ENCODE results near the gene TAOK3. TPM values are rescaled to one million over a fixed set of nuclear protein-coding genes. Genes with fewer than 3 reads are reported as not detected.
"Not testable (repeated sequence)": the region's sequence is repeated elsewhere in the genome, so short reads cannot be mapped to it uniquely, and the experiment has no call there.

TAOK3 gene
- total RNA-seq, 1 experiment from 2014 or later = 21.9 TPM

DNA sequence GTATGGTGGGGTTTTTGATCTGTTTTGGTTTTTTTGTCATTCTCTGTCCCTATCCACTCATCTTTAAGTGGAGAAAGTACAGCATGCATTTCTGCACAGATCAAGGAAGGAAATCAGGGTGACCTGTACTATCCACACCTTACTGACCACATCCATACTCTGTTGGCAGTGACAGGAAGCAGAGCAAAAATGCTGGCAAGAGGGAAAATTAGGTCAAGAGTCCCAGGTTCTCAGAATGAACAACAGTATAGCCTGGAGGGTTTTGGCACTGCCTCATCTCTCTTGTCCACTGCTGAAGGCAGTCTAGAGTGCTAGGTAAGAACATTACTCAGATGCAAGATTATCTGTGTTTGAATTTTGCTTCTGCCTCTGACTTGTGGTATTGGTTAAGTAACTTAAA, 70.7 kb downstream of the TAOK3 start:
- DNase-seq (ENCODE audit: low read depth) = no peak

DNA sequence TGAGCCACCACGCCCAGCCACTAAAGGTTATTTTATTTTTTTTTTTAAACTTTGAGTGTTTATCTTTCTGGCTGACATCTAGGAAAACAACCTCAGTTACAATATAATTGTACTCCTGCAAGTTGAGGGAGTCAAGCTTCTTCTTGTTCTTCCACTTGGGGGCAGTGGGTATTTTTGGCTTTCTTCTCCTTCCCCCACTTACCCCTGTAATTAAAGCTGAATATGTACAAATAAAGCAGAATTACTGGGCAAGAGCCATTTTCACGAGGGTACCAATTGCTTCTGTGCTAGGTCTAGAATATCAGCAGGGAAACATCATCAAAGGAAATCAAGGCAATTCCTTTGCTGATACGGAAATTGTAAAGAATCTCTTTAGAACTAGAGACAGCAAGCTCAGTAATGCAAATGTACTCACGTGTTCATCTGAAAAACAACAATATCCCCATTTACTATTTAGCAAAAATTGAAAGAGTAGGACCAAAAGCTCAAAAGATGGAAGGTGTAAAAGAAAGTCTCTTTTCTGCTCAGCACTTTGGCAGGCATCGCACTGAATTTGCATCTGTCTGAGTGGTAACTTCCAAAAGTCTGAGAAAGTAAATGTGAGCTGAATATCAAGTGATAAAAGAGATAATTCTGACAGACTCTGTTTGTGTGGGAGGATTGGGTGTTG, 72.8 kb downstream of the TAOK3 start:
- peak; percentile 23 for DNase-seq (ENCODE audit: low read depth)

DNA sequence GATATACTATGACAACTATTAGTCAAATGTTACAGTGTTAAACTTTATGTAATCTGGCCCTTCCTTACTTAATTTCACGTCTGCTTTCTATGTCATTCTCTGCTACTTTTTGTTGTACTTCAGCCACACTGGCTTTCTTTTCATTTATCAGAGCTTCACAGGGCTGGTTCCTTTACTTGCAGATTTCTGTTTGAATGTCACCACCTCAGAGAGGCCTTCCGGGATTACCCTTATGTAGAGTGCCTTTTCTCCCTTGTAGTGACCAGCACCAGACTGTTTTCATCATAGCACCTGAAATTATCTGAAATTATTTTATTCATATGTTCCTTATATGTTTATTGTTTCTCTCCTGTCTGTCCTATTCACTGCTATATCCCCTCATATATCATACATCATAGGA, 75.4 kb downstream of the TAOK3 start:
- DNase-seq (ENCODE audit: low read depth) = no peak

DNA sequence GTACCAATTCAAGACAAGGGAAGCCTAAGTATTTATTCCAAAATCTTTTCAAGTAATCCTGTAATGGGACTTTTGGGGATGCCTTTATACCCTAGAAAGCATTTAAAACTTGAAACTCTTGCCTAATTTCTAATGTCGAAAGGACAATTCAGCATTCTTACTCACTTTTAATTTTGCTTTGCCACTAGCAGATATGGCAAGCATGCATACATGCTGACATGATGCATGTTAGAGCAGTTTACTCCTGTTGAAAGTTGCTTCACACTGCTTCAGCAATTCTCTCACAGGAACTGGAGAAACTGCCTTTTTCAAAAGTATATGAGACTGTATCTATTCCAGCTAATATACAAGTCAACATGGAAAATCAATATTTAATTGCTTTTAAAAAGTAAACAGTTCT, 79.9 kb downstream of the TAOK3 start:
- no peak for DNase-seq (ENCODE audit: low read depth)

DNA sequence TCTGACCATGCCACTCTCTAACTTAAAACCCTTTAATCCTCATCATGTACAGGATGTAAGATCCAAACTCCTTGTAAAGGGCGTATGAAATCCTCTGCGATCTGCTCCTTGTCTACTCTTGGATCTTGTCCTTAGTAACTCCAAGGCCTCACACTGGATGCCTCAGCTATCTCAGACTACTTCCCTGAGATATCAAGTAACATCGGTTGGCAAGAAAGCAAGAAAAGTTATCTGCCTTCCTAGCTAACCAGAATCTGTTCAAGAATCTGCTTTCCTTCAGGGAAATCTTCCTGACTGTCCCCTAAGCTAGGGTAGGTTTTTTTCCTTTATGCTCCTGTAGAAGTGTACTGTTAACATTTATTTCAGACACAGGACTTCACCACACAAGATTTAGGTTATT, 82.6 kb downstream of the TAOK3 start:
- peak; percentile 26 for DNase-seq (ENCODE audit: low read depth)

DNA sequence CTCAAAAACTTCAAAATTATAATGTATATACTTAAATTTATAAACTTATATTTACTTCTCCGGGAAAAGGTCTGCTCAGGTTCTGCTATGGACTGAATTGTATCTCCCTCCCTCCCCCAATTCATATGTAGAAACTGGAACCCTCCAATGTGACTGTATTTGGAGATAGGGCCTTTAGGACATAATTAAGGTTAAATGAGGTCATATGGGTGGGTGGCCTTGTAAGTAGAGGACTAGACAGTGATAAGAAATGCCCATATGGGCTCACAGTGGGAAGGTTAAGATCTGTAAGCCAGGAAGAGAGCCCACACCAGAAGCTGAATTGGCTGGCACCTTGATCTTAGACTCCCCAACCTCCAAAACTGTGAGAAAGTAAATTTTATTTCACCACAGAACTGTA, 84.5 kb downstream of the TAOK3 start:
- no peak for DNase-seq (ENCODE audit: low read depth)

DNA sequence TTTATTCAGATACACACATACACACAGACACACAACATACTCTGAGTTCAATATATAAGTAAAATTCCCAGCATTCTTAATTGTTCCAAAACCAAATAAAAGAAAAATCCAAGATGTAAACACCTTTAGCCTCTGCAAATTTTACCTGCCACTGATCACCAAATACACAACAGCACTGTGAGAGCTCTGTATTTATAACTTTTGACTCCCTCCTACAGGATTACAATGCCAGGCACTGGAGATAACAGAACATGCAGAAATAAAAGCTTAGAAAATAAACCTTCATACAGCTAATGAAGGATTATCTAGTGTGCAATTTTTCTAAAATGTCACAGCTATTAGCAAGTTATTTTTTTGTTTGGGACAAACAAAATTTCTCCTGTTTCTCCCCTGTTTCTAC, 85.0 kb downstream of the TAOK3 start:
- no peak for DNase-seq (ENCODE audit: low read depth)

DNA sequence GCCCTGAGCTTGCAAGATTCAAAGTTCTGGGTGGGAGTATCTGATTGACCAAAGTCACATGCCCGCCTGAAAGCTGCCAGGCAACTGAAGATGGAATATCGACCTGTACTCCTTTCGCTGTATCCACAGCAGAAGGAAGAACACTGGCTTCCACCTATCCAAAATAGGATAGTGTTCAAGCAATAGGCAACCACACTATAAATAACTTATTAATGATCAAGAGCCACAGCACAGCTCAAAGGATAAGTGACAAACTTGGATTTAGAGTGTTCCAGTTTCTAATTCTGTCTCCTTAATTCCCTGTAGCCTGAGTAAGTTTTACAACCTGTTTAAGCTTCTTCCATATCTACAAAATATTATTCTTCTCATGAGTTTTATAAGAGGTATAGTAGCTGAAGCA, 89.9 kb downstream of the TAOK3 start:
- DNase-seq (ENCODE audit: low read depth) = no peak

DNA sequence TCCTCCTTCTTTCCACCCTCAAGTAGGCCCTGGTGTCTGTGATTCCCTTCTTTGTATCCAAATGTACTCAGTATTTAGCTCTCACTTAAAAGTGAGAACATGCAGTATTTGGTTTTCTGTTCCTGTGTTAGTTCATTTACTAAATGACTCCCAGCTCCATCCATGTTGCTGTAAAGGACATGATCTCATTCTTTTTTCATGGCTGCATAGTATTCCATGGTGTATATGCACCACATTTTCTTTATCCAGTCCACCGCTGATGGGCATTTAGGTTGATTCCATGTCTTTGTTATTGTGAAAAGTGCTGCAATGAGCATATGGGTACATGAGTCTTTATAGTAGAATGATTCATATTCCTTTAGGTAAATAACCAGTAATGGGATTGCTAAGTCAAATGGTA, 94.4 kb downstream of the TAOK3 start:
- DNase-seq (ENCODE audit: low read depth) = not testable (repeated sequence)

DNA sequence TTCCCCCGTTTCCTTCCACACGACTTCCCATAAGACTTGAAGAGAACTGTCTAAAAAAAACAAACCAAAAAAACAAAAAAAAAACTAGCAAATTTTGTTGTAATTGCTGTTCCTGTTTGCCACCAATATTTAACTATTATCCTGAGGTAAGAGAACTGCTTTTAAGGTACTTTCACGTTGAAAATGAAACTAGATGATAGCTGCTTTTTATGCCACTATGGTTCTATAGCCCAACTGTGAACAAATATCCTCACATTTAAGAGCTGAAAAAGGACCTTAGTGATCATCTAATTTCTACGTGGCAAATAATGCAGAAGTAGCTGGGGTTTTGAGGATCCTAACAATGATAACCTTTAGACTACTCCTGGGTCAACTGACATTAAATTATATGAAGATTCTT, 98.6 kb downstream of the TAOK3 start:
- DNase-seq (ENCODE audit: low read depth) = no peak

DNA sequence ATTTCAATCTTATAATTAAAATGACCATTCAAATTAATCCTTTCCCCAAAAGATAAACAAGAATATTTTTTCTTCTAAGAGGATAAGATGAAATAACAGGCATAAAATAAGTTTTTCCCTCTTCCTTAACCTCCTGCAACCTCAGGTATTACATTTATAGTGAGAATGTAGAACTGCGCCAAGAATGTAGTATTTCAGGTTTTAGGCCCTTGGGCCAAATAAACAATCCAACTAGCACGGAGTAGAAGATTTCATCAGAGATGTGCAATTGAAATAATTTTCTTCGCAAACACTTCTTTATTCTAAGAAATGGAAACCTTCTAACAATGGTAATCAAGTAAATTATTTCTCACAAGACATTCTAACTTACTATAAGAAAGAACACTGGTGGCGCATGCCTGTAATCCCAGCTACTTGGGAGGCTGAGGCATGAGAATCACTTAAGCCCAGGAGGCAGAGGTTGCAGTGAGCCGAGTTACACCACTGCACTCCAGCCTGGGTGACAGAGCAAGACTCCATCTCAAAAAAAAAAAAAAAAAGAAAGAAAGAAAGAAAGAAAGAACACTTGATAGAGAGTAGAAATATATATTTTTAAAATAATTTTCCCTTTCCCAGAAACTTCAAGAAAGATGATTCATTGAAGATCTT, 100.8 kb downstream of the TAOK3 start:
- DNase-seq (ENCODE audit: low read depth) = no peak

DNA sequence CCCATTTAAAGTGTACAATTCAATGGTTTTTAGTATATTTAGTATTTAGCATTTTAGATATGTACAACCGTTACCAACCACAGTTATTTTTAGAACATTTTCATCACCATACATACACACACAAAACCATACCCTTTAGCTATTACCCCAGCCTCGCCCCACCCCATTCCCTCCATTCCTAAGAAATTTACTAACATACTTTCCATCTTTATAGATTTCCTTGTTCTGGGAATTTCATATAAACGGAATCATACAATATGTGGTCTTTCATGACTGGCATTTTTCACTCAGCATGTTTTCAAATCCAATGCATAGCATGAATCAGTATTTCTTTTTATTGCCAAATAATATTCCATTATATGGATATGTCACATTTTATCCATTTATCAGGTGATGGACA, 101.5 kb downstream of the TAOK3 start:
- no peak for DNase-seq (ENCODE audit: low read depth)

DNA sequence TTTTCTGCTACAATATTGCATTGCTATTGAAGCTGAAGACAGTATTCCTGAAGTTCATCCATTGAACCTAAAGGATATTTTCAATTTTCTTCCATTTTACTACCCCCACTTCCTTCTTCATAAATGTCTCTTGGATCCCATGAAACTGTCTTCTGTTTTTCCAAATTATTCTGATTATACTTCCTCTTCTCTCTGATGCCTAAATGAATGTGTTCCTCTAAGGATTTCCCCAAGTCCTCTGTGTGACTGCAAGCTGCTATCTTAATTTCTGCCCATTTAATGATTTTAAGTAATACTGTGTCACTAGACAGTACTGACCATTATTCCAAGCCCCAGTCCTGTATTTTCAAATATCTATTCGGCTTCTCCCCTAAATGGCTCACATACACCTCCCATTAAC, 102.9 kb downstream of the TAOK3 start:
- no peak for DNase-seq (ENCODE audit: low read depth)

DNA sequence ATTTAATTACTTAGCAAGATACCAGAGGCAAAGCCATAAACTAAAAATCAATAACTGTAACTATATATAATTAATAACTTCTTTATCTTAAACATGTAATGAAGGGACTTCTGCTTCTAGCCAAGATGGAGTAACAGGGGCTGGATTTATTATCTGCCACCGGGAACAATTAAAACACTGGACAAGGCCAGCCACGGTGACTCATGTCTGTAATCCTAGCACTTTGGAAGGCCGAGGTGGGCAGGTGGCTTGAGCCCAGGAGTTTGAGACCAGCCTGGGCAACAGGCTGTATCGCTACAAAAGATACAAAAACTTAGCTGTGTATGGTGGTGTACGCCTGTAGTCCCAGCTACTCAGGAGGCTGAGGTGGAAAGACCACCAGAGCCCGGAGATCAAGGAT, 113.6 kb downstream of the TAOK3 start:
- DNase-seq (ENCODE audit: low read depth) = peak; percentile 62

DNA sequence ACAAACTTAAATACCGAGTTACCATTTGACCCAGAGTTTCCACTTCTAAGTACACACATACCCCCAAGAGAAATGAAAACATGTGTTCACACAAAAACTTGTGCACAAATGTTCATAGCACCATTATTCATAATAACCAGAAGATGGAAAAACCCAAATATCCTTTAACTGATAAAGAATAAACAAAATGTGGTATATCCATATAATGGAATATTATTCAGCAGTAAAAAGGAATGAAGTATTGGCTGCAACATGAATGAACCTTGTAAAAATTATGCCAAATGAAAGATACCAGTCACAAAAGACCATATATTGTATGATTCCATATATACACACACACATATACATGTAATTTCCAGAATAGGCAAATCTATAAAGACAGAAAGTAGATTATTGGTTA, 116.4 kb downstream of the TAOK3 start:
- DNase-seq (ENCODE audit: low read depth) = no peak

DNA sequence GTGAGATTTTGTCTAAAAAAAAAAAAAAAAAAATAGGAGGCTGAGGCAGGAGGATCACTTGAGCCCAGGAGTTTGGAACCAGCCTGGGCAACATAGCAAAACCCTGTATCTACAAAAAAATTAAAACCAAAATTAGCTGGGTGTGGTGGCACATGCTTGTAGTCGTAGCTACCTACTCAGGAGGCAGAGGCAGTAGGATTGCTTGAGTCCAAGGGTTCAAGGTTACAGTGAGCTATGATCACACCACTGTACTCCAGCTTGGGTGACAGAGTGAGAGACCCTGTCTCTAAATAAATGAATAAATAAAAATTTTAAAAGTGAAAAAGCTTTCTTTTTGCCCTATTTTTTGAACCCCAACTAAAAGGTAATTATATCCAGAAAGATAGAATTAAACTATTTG, 123.2 kb downstream of the TAOK3 start:
- no peak for DNase-seq (ENCODE audit: low read depth)

DNA sequence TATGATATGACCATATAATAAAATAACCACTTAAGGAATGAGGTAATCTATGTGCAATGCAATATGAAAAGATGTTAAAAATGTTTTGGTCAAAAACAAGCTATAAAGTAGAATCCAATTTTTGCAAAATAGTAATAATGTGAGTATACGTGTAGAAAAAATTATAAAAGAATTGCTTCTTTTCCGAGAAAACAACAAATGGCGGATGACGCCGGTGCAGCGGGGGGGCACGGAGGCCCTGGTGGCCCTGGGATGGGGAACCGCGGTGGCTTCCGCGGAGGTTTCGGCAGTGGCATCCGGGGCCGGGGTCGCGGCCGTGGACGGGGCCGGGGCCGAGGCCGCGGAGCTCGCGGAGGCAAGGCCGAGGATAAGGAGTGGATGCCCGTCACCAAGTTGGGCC, 126.8 kb downstream of the TAOK3 start:
- not testable (repeated sequence) for DNase-seq (ENCODE audit: low read depth)

DNA sequence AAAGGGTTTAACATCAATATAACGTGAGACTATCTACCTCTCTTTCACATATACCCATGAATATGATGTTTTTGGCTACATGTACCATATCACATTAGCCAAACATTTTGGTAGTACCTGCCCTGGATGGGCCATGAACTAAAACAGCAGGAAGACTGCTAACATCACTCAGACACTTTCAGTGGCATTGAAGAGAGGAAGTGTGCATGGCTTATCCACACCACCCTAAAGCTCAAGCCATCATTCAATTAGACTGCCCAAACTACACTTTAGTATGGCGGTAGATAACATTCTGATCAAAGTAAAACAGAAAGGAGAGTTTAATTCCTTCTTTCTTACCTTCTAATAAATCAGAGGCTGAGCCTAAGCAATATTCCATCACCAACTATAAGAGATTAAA, 133.8 kb downstream of the TAOK3 start:
- no peak for DNase-seq (ENCODE audit: low read depth)

DNA sequence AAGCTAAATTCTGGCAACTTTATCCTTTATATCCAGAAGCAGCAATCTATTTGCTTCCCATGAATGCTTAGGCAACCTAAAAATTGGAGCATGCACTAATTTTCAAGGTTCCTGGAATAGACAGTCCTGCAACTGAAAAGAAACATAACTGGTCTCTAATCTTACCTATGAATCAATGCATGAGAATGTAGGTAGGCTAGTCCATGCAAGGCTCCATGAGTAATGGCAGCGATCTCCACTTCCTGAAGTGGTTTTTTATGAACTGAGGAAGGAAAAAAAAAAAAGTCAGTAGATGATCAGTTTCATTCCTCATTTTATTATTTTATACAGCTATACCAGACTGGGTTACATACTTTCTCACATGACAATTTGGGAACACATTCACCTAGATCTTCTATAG, 134.8 kb downstream of the TAOK3 start:
- DNase-seq (ENCODE audit: low read depth) = peak; percentile 16

DNA sequence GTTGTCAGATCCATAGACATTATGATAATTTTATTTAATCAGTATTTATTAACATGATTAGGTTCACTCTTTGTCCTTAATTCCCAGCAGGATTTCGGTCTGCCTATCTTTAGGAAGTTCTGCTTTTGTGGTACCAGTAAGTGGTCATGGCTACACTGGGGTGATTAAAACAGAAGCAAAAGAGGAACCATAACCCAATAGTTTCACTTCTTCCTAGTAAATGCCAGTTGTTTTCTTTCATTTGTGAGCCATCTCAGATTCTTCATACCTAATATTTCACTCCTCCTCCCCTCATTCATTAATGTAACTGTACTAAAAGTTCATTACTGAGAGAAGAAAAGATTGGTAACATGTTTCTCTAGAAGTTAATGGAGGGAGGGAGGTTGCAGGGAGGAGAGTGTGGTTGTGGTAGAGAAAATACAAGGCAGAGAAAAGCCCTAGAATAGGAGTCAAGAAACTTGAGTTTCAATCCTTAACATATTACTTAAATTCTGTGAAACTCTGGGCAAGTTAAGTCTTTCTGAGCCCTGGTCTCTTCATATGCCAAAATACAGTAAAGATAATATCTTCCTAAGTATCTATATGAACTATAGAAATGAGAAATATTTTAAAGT, 135.5 kb downstream of the TAOK3 start:
- DNase-seq (ENCODE audit: low read depth) = no peak

DNA sequence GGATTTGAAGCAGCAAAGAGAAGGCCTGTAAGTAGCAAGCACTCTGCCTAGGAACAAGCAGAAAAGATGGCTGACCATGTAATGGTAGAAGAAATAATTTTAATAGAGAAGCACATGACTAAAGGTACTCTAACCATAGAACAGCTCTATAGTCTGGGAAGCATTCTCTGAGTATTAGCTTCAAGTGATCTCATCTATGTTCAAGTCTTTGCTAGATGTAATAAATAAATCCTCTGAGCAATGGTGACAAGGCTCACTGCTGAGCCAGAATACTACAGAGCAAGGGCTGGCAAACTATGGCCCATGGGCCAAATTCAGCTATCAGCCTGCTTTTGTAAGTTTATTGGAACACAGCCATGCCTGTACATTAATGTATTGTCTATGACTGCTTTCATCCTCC, 152.0 kb downstream of the TAOK3 start:
- no peak for DNase-seq (ENCODE audit: low read depth)

DNA sequence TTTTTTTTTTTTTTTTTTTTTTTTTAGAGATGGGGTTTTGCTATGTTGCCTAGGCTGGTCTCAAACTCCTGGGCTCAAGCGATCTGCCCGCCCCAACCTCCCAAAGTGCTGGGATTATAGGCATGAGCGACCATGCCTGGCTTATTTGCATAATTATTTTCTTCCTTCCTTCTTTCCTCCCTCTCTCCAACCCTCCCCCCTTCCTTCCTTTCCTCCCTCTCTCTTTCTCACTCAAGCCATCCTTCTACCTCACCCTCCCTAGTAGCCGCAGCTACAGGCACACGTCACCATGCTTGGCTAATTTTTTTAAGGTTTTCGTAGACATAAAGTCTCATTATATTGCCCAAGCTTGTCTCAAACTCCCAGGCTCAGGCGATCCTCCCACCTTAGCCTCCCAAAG, 152.9 kb downstream of the TAOK3 start:
- DNase-seq (ENCODE audit: low read depth) = no peak

DNA sequence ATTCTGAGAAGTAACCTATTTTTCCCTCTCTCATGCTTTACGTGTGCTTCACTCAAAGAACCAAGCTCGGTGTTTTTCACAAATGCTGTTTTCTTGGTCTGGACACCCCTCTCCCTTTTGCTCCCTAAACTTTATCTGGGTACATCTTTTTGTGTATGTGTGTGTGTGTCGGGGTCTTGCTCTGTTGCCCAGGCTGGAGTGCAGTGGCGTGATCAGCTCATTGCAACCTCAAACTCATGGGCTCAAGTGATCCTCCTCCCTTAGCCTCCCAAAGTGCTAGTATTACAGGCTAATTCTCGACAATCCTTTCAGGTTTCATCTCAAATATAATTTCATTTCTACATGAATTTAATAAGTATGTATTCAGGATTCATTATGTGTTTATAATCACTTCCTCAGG, 153.6 kb downstream of the TAOK3 start:
- no peak for DNase-seq (ENCODE audit: low read depth)

Measured in LHCN-M2 (cell line).